HepG2 (cell line): Measurements from ENCODE around the gene TFF2. TPM values are rescaled to one million over a fixed set of nuclear protein-coding genes. Genes with fewer than 3 reads are reported as not detected.

Experiments
- GZF1 ChIP-seq: sonication (generic); formaldehyde crosslinking; IDR thresholded peaks from 2 replicates; pipeline ENCODE4 v1.5.1; 2020; ENCODE audit warnings: mild to moderate bottlenecking, missing genetic modification reagents
- HOXA9 ChIP-seq: sonication (generic); formaldehyde crosslinking; IDR thresholded peaks from 2 replicates; pipeline ENCODE4 v1.8.1; 2022; ENCODE audit warnings: missing genetic modification reagents, mild to moderate bottlenecking, moderate library complexity, borderline replicate concordance
- MED1 ChIP-seq: sonication (generic); formaldehyde crosslinking; IDR thresholded peaks from 2 replicates; pipeline ENCODE4 v1.4.0; 2020; ENCODE audit warnings: missing genetic modification reagents
- MIER3 ChIP-seq: IDR thresholded peaks from 2 replicates; pipeline ENCODE4 v1.6.1; 2016; ENCODE audit warnings: missing compliant biosample characterization, borderline replicate concordance
- POGZ ChIP-seq: sonication (generic); formaldehyde crosslinking; IDR thresholded peaks from 2 replicates; pipeline ENCODE4 v1.4.0; 2020; ENCODE audit warnings: mild to moderate bottlenecking, missing genetic modification reagents
- TMF1 ChIP-seq: sonication (generic); formaldehyde crosslinking; IDR thresholded peaks from 2 replicates; pipeline ENCODE4 v1.8.1; 2022; ENCODE audit warnings: low read depth, missing genetic modification reagents
- ZNF12 ChIP-seq: sonication (generic); formaldehyde crosslinking; IDR thresholded peaks from 2 replicates; pipeline ENCODE4 v1.5.0; 2020; ENCODE audit warnings: missing genetic modification reagents
- ZNF225 ChIP-seq: sonication (generic); formaldehyde crosslinking; IDR thresholded peaks from 2 replicates; pipeline ENCODE4 v1.4.0; 2020; ENCODE audit warnings: mild to moderate bottlenecking, missing genetic modification reagents
- ZNF256 ChIP-seq: sonication (generic); formaldehyde crosslinking; conservative IDR thresholded peaks from 2 replicates; pipeline ENCODE4 v1.4.0; 2020; ENCODE audit warnings: missing genetic modification reagents
- ZNF850 ChIP-seq: sonication (generic); formaldehyde crosslinking; conservative IDR thresholded peaks from 2 replicates; pipeline ENCODE4 v1.9.0; 2021; ENCODE audit warnings: mild to moderate bottlenecking, missing genetic modification reagents
- polyA plus RNA-seq, 8 experiments: library from polyadenylated mRNA; depleted of rRNA in 3 of 8; stranded (reverse) in 7 of 8; unstranded in 1 of 8; fragments of >200 nt; fragmentation: Illumina TruSeq in 4 of 8; extraction: Trizol in 4 of 8; gene quantifications; 2 replicates each; pipeline versions ENCODE4 v1.2.1 to v1.2.3, GENCODE V29; 2011 to 2016; ENCODE audit warnings: low read depth in 4 of 8, missing spikeins in 1 of 8, mixed read lengths in 1 of 8; ENCODE audit not compliant: insufficient read depth in 1 of 8
- total RNA-seq, 5 experiments: library from RNA; depleted of rRNA; stranded (reverse); fragments of >200 nt; fragmentation: Illumina TruSeq; extraction: Trizol; gene quantifications; 2 replicates each; pipeline ENCODE4 v1.2.3, GENCODE V29; 2016; ENCODE audit warnings: low read depth in 1 of 5
- TF ChIP-seq, protein P1 (sequence below): IDR thresholded peaks from 2 replicates; pipeline ENCODE4 v1.6.1; 2018; ENCODE audit warnings: missing genetic modification reagents
- TF ChIP-seq, protein P2 (sequence below): sonication (generic); formaldehyde crosslinking; IDR thresholded peaks from 2 replicates; pipeline ENCODE4 v1.8.1; 2023; ENCODE audit warnings: mild to moderate bottlenecking, missing genetic modification reagents, borderline replicate concordance
- TF ChIP-seq, protein P3 (sequence below): sonication (generic); formaldehyde crosslinking; IDR thresholded peaks from one replicate; pipeline ENCODE4 v1.5.1; 2020; ENCODE audit warnings: mild to moderate bottlenecking, missing genetic modification reagents; ENCODE audit errors: not compliant biosample characterization
- TF ChIP-seq, protein P4 (sequence below): sonication (generic); formaldehyde crosslinking; IDR thresholded peaks from 2 replicates; pipeline ENCODE4 v1.5.0; 2020; ENCODE audit warnings: mild to moderate bottlenecking, missing genetic modification reagents
- TF ChIP-seq, protein P5 (sequence below): sonication (generic); formaldehyde crosslinking; IDR thresholded peaks from 2 replicates; pipeline ENCODE4 v1.4.0; 2020; ENCODE audit warnings: missing genetic modification reagents

Gene TFF2
- total and polyA plus RNA-seq, 2 of the 13 experiments (the other 11 are each of a cell fraction or from before 2014, with no cell fraction given), result 1.5 TPM; not detected in 1

DNA sequence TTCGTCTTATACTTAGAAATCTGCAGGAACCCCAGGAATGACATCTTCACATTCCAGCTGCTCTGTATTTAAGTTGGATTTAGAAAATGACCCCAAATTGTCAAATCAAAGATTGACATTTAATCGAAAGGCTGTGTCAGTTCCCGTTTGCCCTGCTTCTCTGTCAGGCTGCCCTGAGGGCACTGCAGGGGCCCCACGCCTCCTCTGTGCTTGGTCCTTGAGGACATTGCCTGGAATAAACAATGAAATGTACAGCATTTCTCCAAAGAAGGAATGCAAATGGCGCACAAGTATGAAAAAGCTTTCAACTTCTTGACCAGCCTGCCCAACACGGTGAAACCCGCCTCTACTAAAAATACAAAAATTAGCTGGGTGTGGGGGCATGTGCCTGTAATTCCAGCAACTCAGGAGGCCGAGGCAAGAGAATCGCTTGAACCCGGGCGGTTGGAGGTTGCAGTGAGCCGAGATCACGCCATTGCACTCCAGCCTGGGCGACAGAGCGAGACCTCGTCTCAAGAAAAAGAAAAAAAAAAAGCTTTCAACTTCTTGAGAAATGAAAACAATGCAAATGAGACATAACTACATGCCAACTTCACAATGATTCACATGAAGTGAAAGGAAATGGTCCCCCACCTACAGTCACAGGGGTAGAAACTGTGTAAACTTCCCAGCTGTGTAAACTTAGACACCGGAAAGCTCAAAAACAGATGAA is 42.1 kb upstream of the TFF2 start (continued):
- TF ChIP-seq, protein P1, sequence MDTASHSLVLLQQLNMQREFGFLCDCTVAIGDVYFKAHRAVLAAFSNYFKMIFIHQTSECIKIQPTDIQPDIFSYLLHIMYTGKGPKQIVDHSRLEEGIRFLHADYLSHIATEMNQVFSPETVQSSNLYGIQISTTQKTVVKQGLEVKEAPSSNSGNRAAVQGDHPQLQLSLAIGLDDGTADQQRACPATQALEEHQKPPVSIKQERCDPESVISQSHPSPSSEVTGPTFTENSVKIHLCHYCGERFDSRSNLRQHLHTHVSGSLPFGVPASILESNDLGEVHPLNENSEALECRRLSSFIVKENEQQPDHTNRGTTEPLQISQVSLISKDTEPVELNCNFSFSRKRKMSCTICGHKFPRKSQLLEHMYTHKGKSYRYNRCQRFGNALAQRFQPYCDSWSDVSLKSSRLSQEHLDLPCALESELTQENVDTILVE (CRISPR knock-in tag), result peak; percentile 30; the same call in 1 of the 2 replicates
- TF ChIP-seq, protein P2, sequence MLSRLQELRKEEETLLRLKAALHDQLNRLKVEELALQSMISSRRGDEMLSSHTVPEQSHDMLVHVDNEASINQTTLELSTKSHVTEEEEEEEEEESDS (CRISPR knock-in tag), result no peak
- TF ChIP-seq, protein P3, sequence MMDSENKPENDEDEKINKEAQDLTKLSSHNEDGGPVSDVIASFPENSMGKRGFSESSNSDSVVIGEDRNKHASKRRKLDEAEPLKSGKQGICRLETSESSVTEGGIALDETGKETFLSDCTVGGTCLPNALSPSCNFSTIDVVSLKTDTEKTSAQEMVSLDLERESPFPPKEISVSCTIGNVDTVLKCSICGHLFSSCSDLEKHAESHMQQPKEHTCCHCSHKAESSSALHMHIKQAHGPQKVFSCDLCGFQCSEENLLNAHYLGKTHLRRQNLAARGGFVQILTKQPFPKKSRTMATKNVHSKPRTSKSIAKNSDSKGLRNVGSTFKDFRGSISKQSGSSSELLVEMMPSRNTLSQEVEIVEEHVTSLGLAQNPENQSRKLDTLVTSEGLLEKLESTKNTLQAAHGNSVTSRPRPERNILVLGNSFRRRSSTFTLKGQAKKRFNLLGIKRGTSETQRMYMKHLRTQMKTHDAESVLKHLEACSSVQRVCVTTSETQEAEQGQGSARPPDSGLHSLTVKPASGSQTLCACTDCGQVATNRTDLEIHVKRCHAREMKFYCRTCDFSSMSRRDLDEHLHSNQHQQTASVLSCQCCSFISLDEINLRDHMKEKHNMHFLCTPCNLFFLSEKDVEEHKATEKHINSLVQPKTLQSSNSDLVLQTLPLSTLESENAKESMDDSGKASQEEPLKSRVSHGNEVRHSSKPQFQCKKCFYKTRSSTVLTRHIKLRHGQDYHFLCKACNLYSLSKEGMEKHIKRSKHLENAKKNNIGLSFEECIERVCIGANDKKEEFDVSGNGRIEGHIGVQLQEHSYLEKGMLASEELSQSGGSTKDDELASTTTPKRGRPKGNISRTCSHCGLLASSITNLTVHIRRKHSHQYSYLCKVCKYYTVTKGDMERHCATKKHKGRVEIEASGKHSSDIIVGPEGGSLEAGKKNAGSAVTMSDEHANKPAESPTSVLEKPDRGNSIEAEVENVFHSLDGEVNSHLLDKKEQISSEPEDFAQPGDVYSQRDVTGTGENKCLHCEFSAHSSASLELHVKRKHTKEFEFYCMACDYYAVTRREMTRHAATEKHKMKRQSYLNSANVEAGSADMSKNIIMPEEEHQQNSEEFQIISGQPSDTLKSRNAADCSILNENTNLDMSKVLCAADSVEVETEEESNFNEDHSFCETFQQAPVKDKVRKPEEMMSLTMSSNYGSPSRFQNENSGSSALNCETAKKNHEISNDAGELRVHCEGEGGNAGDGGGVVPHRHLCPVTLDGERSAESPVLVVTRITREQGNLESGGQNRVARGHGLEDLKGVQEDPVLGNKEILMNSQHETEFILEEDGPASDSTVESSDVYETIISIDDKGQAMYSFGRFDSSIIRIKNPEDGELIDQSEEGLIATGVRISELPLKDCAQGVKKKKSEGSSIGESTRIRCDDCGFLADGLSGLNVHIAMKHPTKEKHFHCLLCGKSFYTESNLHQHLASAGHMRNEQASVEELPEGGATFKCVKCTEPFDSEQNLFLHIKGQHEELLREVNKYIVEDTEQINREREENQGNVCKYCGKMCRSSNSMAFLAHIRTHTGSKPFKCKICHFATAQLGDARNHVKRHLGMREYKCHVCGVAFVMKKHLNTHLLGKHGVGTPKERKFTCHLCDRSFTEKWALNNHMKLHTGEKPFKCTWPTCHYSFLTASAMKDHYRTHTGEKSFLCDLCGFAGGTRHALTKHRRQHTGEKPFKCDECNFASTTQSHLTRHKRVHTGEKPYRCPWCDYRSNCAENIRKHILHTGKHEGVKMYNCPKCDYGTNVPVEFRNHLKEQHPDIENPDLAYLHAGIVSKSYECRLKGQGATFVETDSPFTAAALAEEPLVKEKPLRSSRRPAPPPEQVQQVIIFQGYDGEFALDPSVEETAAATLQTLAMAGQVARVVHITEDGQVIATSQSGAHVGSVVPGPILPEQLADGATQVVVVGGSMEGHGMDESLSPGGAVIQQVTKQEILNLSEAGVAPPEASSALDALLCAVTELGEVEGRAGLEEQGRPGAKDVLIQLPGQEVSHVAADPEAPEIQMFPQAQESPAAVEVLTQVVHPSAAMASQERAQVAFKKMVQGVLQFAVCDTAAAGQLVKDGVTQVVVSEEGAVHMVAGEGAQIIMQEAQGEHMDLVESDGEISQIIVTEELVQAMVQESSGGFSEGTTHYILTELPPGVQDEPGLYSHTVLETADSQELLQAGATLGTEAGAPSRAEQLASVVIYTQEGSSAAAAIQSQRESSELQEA (CRISPR knock-in tag), result no peak
- TF ChIP-seq POGZ (CRISPR knock-in tag) (no peak), HOXA9 (CRISPR knock-in tag) (no peak), MED1 (CRISPR knock-in tag) (0 out of 2 replicates have a peak, but pooled peaks have one; percentile 35), ZNF12 (CRISPR knock-in tag) (no peak), ZNF256 (CRISPR knock-in tag) (no peak), MIER3 (no peak), TMF1 (CRISPR knock-in tag) (no peak), GZF1 (CRISPR knock-in tag) (no peak), ZNF850 (CRISPR knock-in tag) (no peak), ZNF225 (CRISPR knock-in tag) (no peak)
- TF ChIP-seq, protein P4, sequence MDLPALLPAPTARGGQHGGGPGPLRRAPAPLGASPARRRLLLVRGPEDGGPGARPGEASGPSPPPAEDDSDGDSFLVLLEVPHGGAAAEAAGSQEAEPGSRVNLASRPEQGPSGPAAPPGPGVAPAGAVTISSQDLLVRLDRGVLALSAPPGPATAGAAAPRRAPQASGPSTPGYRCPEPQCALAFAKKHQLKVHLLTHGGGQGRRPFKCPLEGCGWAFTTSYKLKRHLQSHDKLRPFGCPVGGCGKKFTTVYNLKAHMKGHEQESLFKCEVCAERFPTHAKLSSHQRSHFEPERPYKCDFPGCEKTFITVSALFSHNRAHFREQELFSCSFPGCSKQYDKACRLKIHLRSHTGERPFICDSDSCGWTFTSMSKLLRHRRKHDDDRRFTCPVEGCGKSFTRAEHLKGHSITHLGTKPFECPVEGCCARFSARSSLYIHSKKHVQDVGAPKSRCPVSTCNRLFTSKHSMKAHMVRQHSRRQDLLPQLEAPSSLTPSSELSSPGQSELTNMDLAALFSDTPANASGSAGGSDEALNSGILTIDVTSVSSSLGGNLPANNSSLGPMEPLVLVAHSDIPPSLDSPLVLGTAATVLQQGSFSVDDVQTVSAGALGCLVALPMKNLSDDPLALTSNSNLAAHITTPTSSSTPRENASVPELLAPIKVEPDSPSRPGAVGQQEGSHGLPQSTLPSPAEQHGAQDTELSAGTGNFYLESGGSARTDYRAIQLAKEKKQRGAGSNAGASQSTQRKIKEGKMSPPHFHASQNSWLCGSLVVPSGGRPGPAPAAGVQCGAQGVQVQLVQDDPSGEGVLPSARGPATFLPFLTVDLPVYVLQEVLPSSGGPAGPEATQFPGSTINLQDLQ (CRISPR knock-in tag), result no peak
- TF ChIP-seq, protein P5, sequence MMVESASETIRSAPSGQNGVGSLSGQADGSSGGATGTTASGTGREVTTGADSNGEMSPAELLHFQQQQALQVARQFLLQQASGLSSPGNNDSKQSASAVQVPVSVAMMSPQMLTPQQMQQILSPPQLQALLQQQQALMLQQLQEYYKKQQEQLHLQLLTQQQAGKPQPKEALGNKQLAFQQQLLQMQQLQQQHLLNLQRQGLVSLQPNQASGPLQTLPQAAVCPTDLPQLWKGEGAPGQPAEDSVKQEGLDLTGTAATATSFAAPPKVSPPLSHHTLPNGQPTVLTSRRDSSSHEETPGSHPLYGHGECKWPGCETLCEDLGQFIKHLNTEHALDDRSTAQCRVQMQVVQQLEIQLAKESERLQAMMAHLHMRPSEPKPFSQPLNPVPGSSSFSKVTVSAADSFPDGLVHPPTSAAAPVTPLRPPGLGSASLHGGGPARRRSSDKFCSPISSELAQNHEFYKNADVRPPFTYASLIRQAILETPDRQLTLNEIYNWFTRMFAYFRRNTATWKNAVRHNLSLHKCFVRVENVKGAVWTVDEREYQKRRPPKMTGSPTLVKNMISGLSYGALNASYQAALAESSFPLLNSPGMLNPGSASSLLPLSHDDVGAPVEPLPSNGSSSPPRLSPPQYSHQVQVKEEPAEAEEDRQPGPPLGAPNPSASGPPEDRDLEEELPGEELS, result no peak
